ENCODE measurements around the gene NPW.

NPW gene

GRCh38 chr16:1984347-1985225, 35.0 kb upstream of the NPW start:
- peak; percentile 31 for DNase-seq (ENCODE audit: low read depth)

- DNase-seq (ENCODE audit: low read depth) = no peak
Observed at GRCh38 chr16:1985466-1986150, 34.0 kb upstream of the NPW start.

GRCh38 chr16:1987198-1987597, 32.4 kb upstream of the NPW start:
- no peak for DNase-seq (ENCODE audit: low read depth)

GRCh38 chr16:1989209-1990100, 30.1 kb upstream of the NPW start, which contains the start of gene SYNGR3:
TSS of gene SYNGR3 (plus strand) at chr16:1989970. CDS start at chr16:1990103, 133 bp downstream.
- DNase-seq (ENCODE audit: low read depth) = peak; percentile 31

- no peak for DNase-seq (ENCODE audit: low read depth)
Observed at GRCh38 chr16:1990101-1990350, 29.6 kb upstream of the NPW start.

- DNase-seq (ENCODE audit: low read depth) = no peak
Observed at GRCh38 chr16:1990351-1991134, 29.0 kb upstream of the NPW start.

- DNase-seq (ENCODE audit: low read depth) = no peak
Observed at GRCh38 chr16:1991135-1991551, 28.4 kb upstream of the NPW start.

- DNase-seq (ENCODE audit: low read depth) = no peak
Observed at GRCh38 chr16:1991588-1991947, 28.0 kb upstream of the NPW start.

- DNase-seq (ENCODE audit: low read depth) = peak; percentile 88
Observed at GRCh38 chr16:1991948-1992703, 27.5 kb upstream of the NPW start.

- no peak for DNase-seq (ENCODE audit: low read depth)
Observed at GRCh38 chr16:1992704-1993317, 26.8 kb upstream of the NPW start.

- DNase-seq (ENCODE audit: low read depth) = peak; percentile 40
Observed at GRCh38 chr16:1993731-1994131, 25.9 kb upstream of the NPW start.

GRCh38 chr16:1997494-1998359, 21.9 kb upstream of the NPW start:
- DNase-seq (ENCODE audit: low read depth) = peak; percentile 60

GRCh38 chr16:1998360-1998835, 21.2 kb upstream of the NPW start:
- no peak for DNase-seq (ENCODE audit: low read depth)

GRCh38 chr16:1998852-1999801, 20.5 kb upstream of the NPW start:
- no peak for DNase-seq (ENCODE audit: low read depth)

GRCh38 chr16:1999866-2000514, 19.6 kb upstream of the NPW start:
- no peak for DNase-seq (ENCODE audit: low read depth)

- DNase-seq (ENCODE audit: low read depth) = no peak
Observed at GRCh38 chr16:2001035-2001434, 18.6 kb upstream of the NPW start.

GRCh38 chr16:2001456-2002355, 17.9 kb upstream of the NPW start:
- no peak for DNase-seq (ENCODE audit: low read depth)

Measured in EH (cell line).